Measurements from ENCODE around the gene POLR1H.

POLR1H gene

GRCh38 chr6:30062471-30063178, 1.6 kb downstream of the POLR1H start:
- no peak for DNase-seq (ENCODE audit: low read depth)

GRCh38 chr6:30063315-30063714, 2.2 kb downstream of the POLR1H start:
- DNase-seq (ENCODE audit: low read depth): no peak

- DNase-seq (ENCODE audit: low read depth): no peak
Observed at GRCh38 chr6:30066082-30066481, 5.0 kb downstream of the POLR1H start.

GRCh38 chr6:30066577-30067459, 5.8 kb downstream of the POLR1H start, which contains the start of gene PPP1R11:
PPP1R11 (plus strand) TSS chr6:30067198; CDS start chr6:30067411, 213 bp downstream.
- peak; percentile 99 for DNase-seq (ENCODE audit: low read depth)

GRCh38 chr6:30067460-30068139, 6.5 kb downstream of the POLR1H start:
- no peak for DNase-seq (ENCODE audit: low read depth)

- no peak for DNase-seq (ENCODE audit: low read depth)
Observed at GRCh38 chr6:30071081-30071818, 10.2 kb downstream of the POLR1H start.

- DNase-seq (ENCODE audit: low read depth): no peak
Observed at GRCh38 chr6:30071858-30072257, 10.8 kb downstream of the POLR1H start.

- DNase-seq (ENCODE audit: low read depth): no peak
Observed at GRCh38 chr6:30073489-30074235, 12.6 kb downstream of the POLR1H start.

GRCh38 chr6:30074331-30075093, 13.4 kb downstream of the POLR1H start:
- no peak for DNase-seq (ENCODE audit: low read depth)

- no peak for DNase-seq (ENCODE audit: low read depth)
Observed at GRCh38 chr6:30075094-30075789, 14.2 kb downstream of the POLR1H start, which contains the start of gene RNF39. RNF39 (minus strand) TSS chr6:30075769; CDS start chr6:30075585, 184 bp downstream.

GRCh38 chr6:30075790-30076732, 15.0 kb downstream of the POLR1H start:
- no peak for DNase-seq (ENCODE audit: low read depth)

- DNase-seq (ENCODE audit: low read depth): no peak
Observed at GRCh38 chr6:30077218-30077617, 16.2 kb downstream of the POLR1H start.

GRCh38 chr6:30087876-30088275, 26.8 kb downstream of the POLR1H start:
- DNase-seq (ENCODE audit: low read depth): no peak

- DNase-seq (ENCODE audit: low read depth): no peak
Observed at GRCh38 chr6:30091577-30092381, 30.7 kb downstream of the POLR1H start.

- DNase-seq (ENCODE audit: low read depth): no peak
Observed at GRCh38 chr6:30092852-30093543, 31.9 kb downstream of the POLR1H start.

GRCh38 chr6:30093951-30094661, 33.0 kb downstream of the POLR1H start:
- no peak for DNase-seq (ENCODE audit: low read depth)
